Neural progenitor cell (in vitro differentiated cells): ENCODE measurements around the gene NPEPL1. TPM values are rescaled to one million over a fixed set of nuclear protein-coding genes. Genes with fewer than 3 reads are reported as not detected.
A peak's percentile ranks its signal among the peaks of the same experiment; 100 is the strongest.

Experiments used
- DNase-seq: peaks from one replicate; pipeline ENCODE4 v3.0.0-alpha.2; 2016; ENCODE audit warnings: low spot score
- H2AFZ ChIP-seq: fragments of 200-600 bp; sonication (generic); replicated peaks from 2 replicates; pipeline ENCODE4 v1.6.1; 2016; ENCODE audit warnings: antibody characterized with exemption
- H3F3A ChIP-seq: fragments of 200-600 bp; sonication (generic); 2 replicates; pipeline ENCODE4 v1.6.1; 2016; ENCODE audit warnings: antibody characterized with exemption, low read depth
- H3K27ac ChIP-seq: fragments of 200-600 bp; sonication (generic); 2 replicates; pipeline ENCODE4 v1.5.1; 2016; ENCODE audit warnings: mild to moderate bottlenecking
- H3K27me3 ChIP-seq: fragments of 200-600 bp; sonication (generic); 2 replicates; pipeline ENCODE4 v1.6.1; 2016; ENCODE audit warnings: mild to moderate bottlenecking, moderate library complexity
- H3K36me3 ChIP-seq: fragments of 200-600 bp; sonication (generic); 2 replicates; pipeline ENCODE4 v1.5.1; 2016
- H3K4me1 ChIP-seq: fragments of 200-600 bp; sonication (generic); 2 replicates; pipeline ENCODE4 v1.6.1; 2016; ENCODE audit warnings: mixed run types
- H3K4me2 ChIP-seq: fragments of 200-600 bp; sonication (generic); 2 replicates; pipeline ENCODE4 v1.6.1; 2016
- H3K4me3 ChIP-seq: fragments of 200-600 bp; sonication (generic); 2 replicates; pipeline ENCODE4 v1.5.1; 2016
- H3K79me2 ChIP-seq: fragments of 200-600 bp; sonication (generic); 2 replicates; pipeline ENCODE4 v1.6.1; 2016; ENCODE audit warnings: low read depth
- H3K9ac ChIP-seq: fragments of 200-600 bp; sonication (generic); 2 replicates; pipeline ENCODE4 v1.6.1; 2016
- H3K9me3 ChIP-seq: fragments of 200-600 bp; sonication (generic); 2 replicates; pipeline ENCODE4 v1.5.1; 2016; ENCODE audit warnings: low read depth
- H4K20me1 ChIP-seq: fragments of 200-600 bp; sonication (generic); 2 replicates; pipeline ENCODE4 v1.6.1; 2016; ENCODE audit warnings: low read depth
- H3K27ac Mint-ChIP-seq: 3 replicates; pipeline ENCODE4 v1.8.0; 2021; ENCODE audit warnings: mixed read lengths
- H3K27me3 Mint-ChIP-seq: 2 replicates; pipeline ENCODE4 v1.8.0; 2022; ENCODE audit warnings: low read depth, mild to moderate bottlenecking, inconsistent platforms, moderate library complexity, mixed read lengths; ENCODE audit not compliant: insufficient read depth
- H3K36me3 Mint-ChIP-seq: 3 replicates; pipeline ENCODE4 v1.8.0; 2021; ENCODE audit warnings: mixed read lengths
- H3K4me1 Mint-ChIP-seq: 3 replicates; pipeline ENCODE4 v1.8.0; 2021; ENCODE audit warnings: mixed read lengths
- H3K4me3 Mint-ChIP-seq: 3 replicates; pipeline ENCODE4 v1.8.0; 2021; ENCODE audit warnings: mild to moderate bottlenecking, moderate library complexity, mixed read lengths
- H3K9me3 Mint-ChIP-seq: 3 replicates; pipeline ENCODE4 v1.8.0; 2020; ENCODE audit warnings: mixed read lengths
- CTCF ChIP-seq: fragments of 200-600 bp; sonication (generic); IDR thresholded peaks from 2 replicates; pipeline ENCODE4 v1.5.1; 2017; ENCODE audit warnings: antibody characterized with exemption, mild to moderate bottlenecking
- EZH2 ChIP-seq: fragments of 200-600 bp; sonication (generic); IDR thresholded peaks from 2 replicates; pipeline ENCODE4 v1.6.1; 2017; ENCODE audit warnings: antibody characterized with exemption, mild to moderate bottlenecking, moderate library complexity
- EZH2phosphoT487 ChIP-seq: fragments of 200-600 bp; sonication (generic); IDR thresholded peaks from 2 replicates; pipeline ENCODE4 v1.6.1; 2017; ENCODE audit warnings: antibody characterized with exemption
- total RNA-seq: library from RNA; depleted of rRNA; stranded (reverse); fragments of >200 nt; gene quantifications from 2 replicates; pipeline ENCODE4 v1.2.3, GENCODE V29; 2015; ENCODE audit warnings: low replicate concordance

NPEPL1 gene
- total RNA-seq, 1 donor from 2014 or later, result 10.9 TPM

GRCh38 chr20:58664883-58665282, 27.7 kb upstream of the NPEPL1 start:
- TF ChIP-seq EZH2 (no peak), EZH2phosphoT487 (no peak), CTCF (no peak)
- H3K9ac ChIP-seq, result no peak overlapping the region
- H3K79me2 ChIP-seq, result peaks cover 90% of the 10 kb centered on the region
- peaks cover 92% of the 10 kb centered on the region for H4K20me1 ChIP-seq
- Mint-ChIP-seq H3K27ac (no peak overlapping the region), H3K36me3 (peaks cover 8% of the 10 kb centered on the region), H3K4me1 (peaks cover 12% of the 10 kb centered on the region), H3K4me3 (no peak overlapping the region), H3K9me3 (no peaks in the 10 kb centered on the region), H3K27me3 (no peaks in the 10 kb centered on the region)
- no peak overlapping the region for H3K4me2 ChIP-seq
- no peak overlapping the region for H3K27ac ChIP-seq
- no peaks in the 10 kb centered on the region for H3K27me3 ChIP-seq
- no peak for DNase-seq
- no peaks in the 10 kb centered on the region for H3K36me3 ChIP-seq
- H3K9me3 ChIP-seq, result no peaks in the 10 kb centered on the region
- peaks cover 33% of the 10 kb centered on the region for H3F3A ChIP-seq
- H3K4me3 ChIP-seq, result no peak overlapping the region
- H2AFZ ChIP-seq, result no peak overlapping the region
- H3K4me1 ChIP-seq, result peaks cover 12% of the 10 kb centered on the region

- Histone ChIP-seq H2AFZ (no peak overlapping the region), H3K4me2 (no peak overlapping the region), H3K9ac (no peak overlapping the region), H3K27ac (no peak overlapping the region), H3K4me1 (peaks cover 19% of the 10 kb centered on the region), H3K27me3 (no peaks in the 10 kb centered on the region), H3K4me3 (no peak overlapping the region), H3K36me3 (no peaks in the 10 kb centered on the region), H3K79me2 (peaks cover 83% of the 10 kb centered on the region), H3K9me3 (no peaks in the 10 kb centered on the region), H3F3A (peaks cover 40% of the 10 kb centered on the region), H4K20me1 (peaks cover 92% of the 10 kb centered on the region)
- peaks cover 8% of the 10 kb centered on the region for H3K36me3 Mint-ChIP-seq
- H3K4me1 Mint-ChIP-seq, result peaks cover 6% of the 10 kb centered on the region
- H3K27me3 Mint-ChIP-seq, result no peaks in the 10 kb centered on the region
- H3K9me3 Mint-ChIP-seq, result no peaks in the 10 kb centered on the region
- TF ChIP-seq EZH2 (no peak), EZH2phosphoT487 (no peak), CTCF (no peak)
- H3K27ac Mint-ChIP-seq, result no peak overlapping the region
- no peak for DNase-seq
- no peak overlapping the region for H3K4me3 Mint-ChIP-seq
These were observed 27.0 kb upstream of the NPEPL1 start for GRCh38 chr20:58665606-58666005.

DNA sequence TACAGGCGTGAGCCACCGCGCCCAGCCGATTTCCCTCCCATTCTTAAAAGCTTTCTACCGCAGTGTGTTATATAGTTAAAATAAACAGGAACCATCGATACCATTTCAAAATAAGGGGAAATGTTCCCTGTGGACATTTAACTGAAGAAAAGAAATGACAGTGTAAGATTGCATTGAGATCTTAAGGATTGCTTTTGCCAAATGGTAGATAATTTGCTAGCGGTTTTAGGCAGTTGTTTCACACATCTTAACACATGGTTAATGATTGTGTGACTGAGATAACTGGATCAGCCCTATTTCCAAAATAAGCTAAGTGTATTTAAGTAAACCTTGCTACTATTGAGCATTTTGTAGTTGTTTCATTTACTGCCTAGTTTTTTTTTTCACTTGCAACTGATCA, 25.9 kb upstream of the NPEPL1 start:
- no peak for TF ChIP-seq EZH2
- no peak for TF ChIP-seq CTCF
- TF ChIP-seq EZH2phosphoT487, result no peak
- Histone ChIP-seq H3K9me3 (no peaks in the 10 kb centered on the region), H3K4me1 (peaks cover 24% of the 10 kb centered on the region), H3K4me2 (no peak overlapping the region), H3K9ac (peak overlapping the region; percentile 19), H3K36me3 (no peaks in the 10 kb centered on the region), H3F3A (peaks cover 45% of the 10 kb centered on the region), H3K27ac (peak overlapping the region; percentile 24), H2AFZ (no peak overlapping the region), H3K27me3 (no peaks in the 10 kb centered on the region), H3K4me3 (no peak overlapping the region), H3K79me2 (peaks cover 73% of the 10 kb centered on the region), H4K20me1 (peaks cover 86% of the 10 kb centered on the region)
- H3K27ac Mint-ChIP-seq, result no peak overlapping the region
- H3K27me3 Mint-ChIP-seq, result peaks cover under 1% of the 10 kb centered on the region
- H3K4me3 Mint-ChIP-seq, result no peak overlapping the region
- no peak for DNase-seq
- no peaks in the 10 kb centered on the region for H3K9me3 Mint-ChIP-seq
- H3K36me3 Mint-ChIP-seq, result peaks cover 8% of the 10 kb centered on the region
- peaks cover 2% of the 10 kb centered on the region for H3K4me1 Mint-ChIP-seq

DNA sequence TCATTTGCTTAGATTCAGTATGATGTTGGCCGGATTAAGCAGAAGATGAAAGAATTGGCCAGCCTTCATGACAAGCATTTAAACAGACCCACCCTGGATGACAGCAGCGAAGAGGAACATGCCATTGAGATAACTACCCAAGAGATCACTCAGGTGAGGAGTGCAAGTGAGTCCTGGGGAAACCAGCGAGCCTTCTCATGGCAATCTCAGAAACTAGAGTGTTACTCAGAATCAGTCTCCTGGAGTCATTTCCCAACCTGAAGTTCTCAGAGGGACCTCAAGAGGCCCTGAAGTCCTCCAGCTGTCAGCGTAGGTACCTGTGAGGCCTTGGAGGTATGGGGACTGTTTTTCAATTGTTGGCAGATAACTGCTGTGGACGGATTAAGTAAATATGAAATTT, 24.6 kb upstream of the NPEPL1 start:
- Histone ChIP-seq H3K27me3 (no peaks in the 10 kb centered on the region), H3K36me3 (no peaks in the 10 kb centered on the region), H3K4me3 (no peak overlapping the region), H2AFZ (no peak overlapping the region), H3K79me2 (peaks cover 64% of the 10 kb centered on the region), H3F3A (peaks cover 45% of the 10 kb centered on the region), H3K9me3 (no peaks in the 10 kb centered on the region), H3K9ac (no peak overlapping the region), H3K4me2 (no peak overlapping the region), H4K20me1 (peaks cover 73% of the 10 kb centered on the region), H3K4me1 (peaks cover 24% of the 10 kb centered on the region), H3K27ac (no peak overlapping the region)
- Mint-ChIP-seq H3K4me3 (no peak overlapping the region), H3K27me3 (peaks cover 3% of the 10 kb centered on the region), H3K36me3 (peaks cover 8% of the 10 kb centered on the region), H3K9me3 (no peaks in the 10 kb centered on the region), H3K27ac (no peak overlapping the region), H3K4me1 (peaks cover 5% of the 10 kb centered on the region)
- no peak for DNase-seq
- TF ChIP-seq CTCF, result no peak
- no peak for TF ChIP-seq EZH2phosphoT487
- no peak for TF ChIP-seq EZH2
